Measurements from ENCODE around the gene NIPAL1.
A peak's percentile ranks its signal among the peaks of the same experiment; 100 is the strongest.

Gene NIPAL1

GRCh38 chr4:48027653-48028052 is 11.1 kb downstream of the NIPAL1 start:
- no peak for DNase-seq (ENCODE audit: low spot score)

DNA sequence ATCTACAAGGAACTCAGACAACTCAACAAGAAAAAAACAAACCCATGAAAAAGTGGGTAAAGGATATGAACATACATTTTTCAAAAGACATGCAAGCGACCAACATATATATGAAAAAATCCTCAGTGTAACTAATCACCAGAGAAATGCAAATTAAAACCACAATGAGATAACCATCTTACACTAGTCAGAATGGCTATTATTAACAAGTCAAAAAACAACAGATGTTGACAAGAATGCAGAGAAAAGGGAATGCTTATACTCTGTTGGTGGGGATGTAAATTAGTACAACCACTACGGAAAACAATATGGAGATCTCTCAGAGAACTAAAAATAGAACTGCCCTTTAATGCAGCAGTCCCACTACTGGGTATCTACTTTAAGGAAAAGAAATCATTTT is 12.1 kb downstream of the NIPAL1 start:
- DNase-seq (ENCODE audit: low spot score): no peak

DNA sequence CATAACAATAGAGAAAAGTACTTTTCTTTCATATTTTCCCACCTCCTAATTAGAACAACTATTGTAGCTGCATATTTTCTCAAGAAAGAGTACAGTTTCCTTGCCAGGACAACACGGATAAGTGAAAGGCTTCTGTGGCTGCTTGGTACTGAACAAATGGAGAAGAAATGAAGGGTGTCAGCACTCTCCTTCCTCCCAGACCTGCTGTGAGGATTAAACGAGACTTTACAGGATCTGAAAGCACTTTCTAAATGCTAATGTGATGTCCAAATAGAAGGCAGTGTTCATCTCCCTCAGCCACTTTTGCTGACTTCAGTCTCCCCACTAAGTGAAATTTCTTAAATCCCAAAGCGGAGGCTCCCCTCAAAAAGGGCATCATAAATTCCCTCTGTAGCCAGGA is 13.9 kb downstream of the NIPAL1 start:
- DNase-seq (ENCODE audit: low spot score): no peak

DNA sequence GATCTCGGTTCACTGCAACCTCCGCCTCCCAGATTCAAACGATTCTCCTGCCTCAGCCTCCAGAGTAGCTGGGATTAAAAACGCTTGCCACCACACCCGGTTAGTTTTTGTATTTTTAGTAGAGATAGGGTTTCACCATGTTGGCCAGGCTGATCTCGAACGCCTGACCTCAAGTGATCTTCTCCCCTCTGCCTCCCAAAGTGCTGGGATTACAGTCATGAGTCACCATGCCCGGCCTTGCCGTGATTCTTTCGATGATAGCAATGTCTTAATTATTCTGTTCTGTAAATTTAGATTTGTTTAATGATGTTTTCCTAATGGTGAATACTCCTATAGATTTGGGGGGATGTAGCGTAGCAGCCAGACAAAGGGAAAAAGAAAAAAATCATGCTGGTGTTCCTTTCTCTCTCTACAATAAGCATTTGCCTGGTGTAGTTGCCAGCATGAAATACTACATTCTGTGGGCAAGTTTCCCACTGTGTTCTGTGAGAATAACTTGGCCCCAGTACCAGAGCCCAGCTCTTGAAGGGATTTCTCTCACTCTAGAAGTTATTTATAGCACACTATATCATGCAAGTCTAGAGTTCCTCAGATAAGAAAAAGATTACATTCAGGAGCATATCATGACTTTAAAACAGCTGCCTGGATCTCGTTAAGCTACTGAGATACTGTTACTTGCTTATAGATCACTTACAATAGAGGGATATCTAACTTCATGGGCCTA is 15.4 kb downstream of the NIPAL1 start:
- no peak for DNase-seq (ENCODE audit: low spot score)

DNA sequence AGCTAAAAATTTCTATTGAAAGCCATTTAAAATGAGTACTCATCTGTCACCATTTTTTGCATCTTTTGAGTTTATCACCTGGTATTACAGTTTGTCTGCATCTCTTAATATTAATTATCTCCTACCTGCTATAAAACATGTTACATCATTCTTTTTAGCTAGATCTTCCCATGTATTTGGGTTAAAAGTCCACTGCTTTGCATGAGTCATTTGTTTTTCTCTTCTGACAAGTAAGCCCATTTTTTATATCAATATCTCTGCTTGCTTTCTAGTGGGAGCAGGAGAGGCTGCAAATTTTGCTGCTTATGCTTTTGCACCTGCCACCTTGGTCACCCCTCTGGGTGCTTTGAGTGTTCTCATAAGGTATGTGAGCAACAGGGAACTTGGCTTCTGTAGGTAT is 16.1 kb downstream of the NIPAL1 start:
- DNase-seq (ENCODE audit: low spot score): no peak

DNA sequence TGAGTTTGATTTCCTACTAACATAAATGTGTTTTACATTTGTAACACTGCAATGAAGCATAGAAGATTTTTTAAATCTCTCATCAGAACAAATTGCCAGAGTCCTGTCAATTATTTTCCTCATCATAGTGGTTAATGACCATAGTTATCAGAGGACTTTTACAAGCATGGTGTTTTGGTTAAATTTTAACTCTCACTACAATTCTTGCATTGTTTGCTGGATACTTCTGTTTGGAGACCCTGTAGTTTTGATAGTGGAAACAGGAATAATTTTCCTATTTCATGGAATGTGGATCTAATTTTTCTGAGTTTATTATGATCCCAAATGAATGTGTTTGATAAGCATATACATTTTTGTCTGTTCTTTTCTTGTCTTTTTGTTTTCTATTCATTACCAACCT is 16.8 kb downstream of the NIPAL1 start:
- DNase-seq (ENCODE audit: low spot score): no peak

DNA sequence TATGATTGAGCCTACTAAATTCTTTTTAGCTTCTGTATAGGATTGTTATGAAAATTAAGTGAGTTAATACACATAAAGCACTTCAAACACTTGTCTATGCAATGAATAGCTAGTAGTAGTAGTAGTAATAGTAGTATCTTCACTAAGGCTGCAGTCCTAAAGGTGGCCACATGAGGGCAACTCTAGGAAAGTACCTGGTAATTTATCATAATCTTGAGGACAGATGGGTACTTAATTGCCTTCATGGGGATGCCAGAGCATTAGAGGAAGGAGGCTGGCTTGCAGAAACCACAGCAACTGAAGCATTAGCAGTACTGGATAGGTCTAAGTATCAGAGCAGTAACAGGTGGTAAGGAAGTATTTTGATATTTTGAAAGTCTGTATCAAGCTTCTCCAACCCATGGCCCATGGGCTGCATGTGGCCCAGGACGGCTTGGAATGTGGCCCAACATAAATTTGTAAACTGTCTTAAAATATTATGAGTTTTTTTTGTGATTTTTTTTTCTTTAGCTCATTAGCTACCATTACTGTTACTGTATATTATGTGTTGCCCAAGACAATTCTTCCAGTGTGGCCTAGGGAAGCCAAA is 17.3 kb downstream of the NIPAL1 start:
- DNase-seq (ENCODE audit: low spot score): no peak

DNA sequence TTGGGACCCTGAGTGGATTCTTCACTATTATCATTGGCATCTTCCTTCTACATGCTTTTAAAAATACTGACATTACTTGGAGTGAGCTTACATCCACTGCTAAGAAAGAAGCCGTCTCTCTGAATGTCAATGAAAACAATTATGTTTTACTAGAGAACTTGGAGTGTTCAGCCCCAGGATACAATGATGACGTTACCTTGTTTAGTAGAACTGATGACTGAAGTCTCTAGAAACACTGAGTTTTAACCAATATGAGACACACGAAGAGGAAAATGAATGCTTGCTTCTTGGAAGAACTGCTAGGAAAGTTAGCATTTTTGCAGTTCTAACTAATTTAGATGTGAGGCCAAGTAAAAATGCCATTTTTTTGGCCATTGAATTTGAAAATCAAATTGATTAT is 19.4 kb downstream of the NIPAL1 start:
- no peak for DNase-seq (ENCODE audit: low spot score)

DNA sequence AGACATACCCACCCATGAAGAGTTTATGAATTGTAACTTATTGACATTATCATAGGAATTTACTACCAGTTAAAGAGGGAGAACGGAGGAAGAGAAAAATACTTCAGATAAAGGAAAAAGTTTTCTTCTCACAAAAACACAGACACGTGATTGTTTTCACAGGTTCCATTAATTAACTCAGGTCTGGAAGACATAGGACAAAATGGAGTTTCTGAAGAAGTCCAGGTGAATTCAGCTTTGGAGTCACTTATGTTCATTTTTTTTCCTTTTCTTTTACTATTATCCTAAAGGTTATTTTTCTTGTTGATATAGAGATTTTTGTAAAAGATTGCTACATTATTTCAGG is 20.5 kb downstream of the NIPAL1 start:
- DNase-seq (ENCODE audit: low spot score): no peak

- DNase-seq (ENCODE audit: low spot score): no peak
Observed at GRCh38 chr4:48038666-48039065, 22.1 kb downstream of the NIPAL1 start.

- no peak for DNase-seq (ENCODE audit: low spot score)
Observed at GRCh38 chr4:48039561-48039960, 23.0 kb downstream of the NIPAL1 start.

- DNase-seq (ENCODE audit: low spot score): no peak
Observed at GRCh38 chr4:48041535-48042137, 25.1 kb downstream of the NIPAL1 start.

GRCh38 chr4:48042979-48043461 is 26.4 kb downstream of the NIPAL1 start:
- DNase-seq (ENCODE audit: low spot score): no peak

DNA sequence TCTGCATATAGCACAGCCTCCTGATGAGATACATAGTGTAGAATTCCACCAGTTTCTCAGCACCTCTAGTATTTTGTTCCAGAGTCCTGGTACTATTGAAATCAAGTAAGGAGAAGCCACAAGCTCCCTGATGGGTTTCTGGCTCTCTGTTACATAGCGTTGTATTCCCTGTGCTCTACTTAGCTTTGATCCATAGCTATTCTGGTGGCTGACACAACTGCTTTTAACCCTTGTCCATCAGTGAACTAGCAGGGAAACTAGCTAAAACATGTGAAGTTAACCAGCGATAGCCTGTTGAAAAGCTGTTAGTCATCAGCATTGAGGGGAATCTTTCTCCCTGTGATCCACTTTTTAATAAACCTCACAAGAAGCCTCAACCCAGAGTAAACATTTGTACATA is 26.9 kb downstream of the NIPAL1 start:
- DNase-seq (ENCODE audit: low spot score): no peak

DNA sequence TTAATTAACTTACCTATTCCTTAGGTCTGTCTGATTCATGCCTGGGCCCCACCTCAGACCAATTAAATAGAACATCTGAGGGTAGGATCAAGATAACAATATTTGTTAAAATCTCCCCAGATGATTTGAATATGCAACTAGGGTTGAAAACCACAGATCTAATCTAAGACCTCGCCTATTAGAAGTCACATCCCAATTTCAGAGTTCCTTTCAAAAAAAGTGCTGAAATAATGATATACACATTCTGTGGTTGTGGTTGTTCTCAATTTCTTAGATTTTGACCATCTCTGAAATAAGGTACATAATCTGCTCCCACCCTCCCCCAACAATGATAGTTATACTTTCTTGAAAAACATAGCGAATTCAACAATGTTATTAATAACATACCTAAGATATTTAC is 27.7 kb downstream of the NIPAL1 start:
- DNase-seq (ENCODE audit: low spot score): no peak

GRCh38 chr4:48046059-48046458 is 29.5 kb downstream of the NIPAL1 start:
- DNase-seq (ENCODE audit: low spot score): no peak

- DNase-seq (ENCODE audit: low spot score): peak; percentile 24
Observed at GRCh38 chr4:48047421-48047844, 30.9 kb downstream of the NIPAL1 start.

DNA sequence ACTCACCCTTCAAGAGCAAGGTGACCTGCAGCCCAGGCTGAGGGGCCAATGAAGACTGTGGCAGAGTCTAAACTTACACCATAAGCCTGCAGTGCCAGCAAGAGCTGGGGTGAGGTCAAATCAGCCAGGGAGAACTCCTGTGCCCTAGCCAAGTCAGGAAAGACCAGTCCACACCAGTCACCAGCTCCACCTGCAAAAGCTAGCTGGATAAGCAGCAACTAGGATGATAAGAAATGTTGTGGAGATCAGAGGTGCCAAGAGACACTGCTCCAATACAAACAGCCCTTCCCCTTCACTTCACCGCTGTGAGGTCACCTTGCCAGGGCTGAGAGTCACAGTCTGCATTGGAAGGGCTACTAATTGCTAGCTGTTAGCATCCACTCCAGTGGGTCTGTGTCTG is 31.3 kb downstream of the NIPAL1 start:
- no peak for DNase-seq (ENCODE audit: low spot score)

GRCh38 chr4:48049483-48049882 is 32.9 kb downstream of the NIPAL1 start:
- no peak for DNase-seq (ENCODE audit: low spot score)

GRCh38 chr4:48051078-48051477 is 34.5 kb downstream of the NIPAL1 start:
- no peak for DNase-seq (ENCODE audit: low spot score)

DNA sequence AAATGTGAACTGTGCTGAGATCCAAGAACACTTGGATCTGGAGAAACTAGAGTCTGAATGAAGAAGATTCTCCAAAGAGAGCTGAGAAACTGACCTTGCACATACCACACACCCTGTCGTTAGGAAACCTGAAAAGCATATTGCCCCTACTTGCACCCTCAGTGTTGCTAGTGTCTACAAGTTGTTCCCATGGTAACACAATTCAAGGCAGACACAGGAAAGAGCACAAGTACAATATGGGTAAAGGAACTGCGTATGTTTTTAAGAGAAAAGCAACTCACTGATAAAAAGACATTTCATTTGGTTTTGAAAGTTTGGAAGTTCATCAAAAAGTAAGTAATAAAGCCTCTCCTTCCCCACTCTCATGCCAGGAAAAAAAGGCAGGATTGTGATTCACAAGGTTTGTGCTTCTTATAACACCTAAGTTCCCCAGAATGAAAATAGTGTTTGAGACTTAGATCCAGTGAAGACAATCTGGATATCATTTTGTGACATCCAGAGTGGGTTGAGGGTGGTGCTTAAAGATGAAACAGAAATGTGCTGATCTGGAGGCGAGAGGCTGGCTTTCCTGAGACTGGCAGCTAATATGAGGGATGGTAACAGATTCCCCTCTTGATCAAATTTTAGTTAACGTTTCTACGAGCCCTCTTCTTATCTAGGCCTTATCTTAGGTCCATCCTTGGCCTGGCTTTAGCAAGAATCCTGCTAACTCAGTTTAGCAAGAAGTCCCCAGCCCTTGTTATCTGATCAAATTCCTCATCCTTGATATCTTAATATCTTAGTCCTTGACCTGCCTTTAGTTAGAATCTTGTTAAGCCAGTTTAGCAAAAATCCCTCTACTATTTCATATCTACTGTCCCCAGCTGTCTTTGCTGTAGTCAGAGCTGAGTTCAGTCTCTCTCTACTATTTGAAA is 42.3 kb downstream of the NIPAL1 start:
- DNase-seq (ENCODE audit: low spot score): peak; percentile 7

DNA sequence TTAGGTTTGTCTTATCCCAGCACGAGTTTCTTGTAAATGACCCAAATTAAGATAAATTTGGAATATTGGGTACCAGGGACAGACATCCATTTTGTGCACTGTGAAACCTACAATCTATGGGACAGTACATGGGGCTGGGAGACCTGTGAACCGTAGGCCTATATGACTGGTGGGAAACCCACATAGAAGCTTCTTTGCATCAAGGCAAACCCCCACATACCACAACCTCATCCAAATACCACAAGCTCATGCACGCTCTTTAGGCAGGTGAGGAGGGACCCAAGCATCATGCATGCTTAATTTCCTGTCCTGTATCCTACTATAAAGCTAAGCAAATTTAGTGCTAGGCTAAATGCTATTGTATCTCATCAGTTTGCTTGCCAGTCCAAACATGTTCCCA is 47.8 kb downstream of the NIPAL1 start:
- no peak for DNase-seq (ENCODE audit: low spot score)

Data from Ammon's horn (tissue), 1 donor.